Tongue (tissue), 2 donors: ENCODE measurements around the gene EFCAB13. TPM values are rescaled to one million over a fixed set of nuclear protein-coding genes. Genes with fewer than 3 reads are reported as not detected.
"Not testable (repeated sequence)": the region's sequence is repeated elsewhere in the genome, so short reads cannot be mapped to it uniquely, and the experiment has no call there.

Experiments
- DNase-seq: peaks from one replicate; pipeline ENCODE4 v3.0.0-alpha.2; 2015
- total RNA-seq: library from RNA; depleted of rRNA; stranded (reverse); fragments of >200 nt; gene quantifications from one replicate; pipeline ENCODE4 v1.2.3, GENCODE V29; 2014

EFCAB13 gene
- total RNA-seq, 1 donor from 2014 or later: 9.1 TPM

DNA sequence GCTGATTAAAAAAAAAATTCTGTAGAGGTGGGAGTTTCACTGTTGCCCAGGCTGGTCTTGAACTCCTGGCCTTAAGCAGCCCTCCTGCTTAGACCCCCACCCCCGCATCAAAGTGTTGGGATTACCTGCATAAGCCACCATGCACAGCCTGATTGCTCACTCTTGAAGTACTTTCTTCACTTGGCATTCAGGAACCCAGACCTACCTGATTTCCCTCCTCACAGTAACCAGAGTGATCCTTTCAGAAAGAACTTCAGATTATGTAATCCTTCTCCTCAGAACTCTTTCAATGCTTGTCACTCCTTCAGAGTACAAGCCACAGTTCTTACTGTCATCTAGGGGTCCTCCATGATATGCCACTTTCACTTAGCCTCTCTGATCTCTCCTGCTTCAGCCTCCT is 1.4 kb downstream of the EFCAB13 start:
- no peak for DNase-seq

DNA sequence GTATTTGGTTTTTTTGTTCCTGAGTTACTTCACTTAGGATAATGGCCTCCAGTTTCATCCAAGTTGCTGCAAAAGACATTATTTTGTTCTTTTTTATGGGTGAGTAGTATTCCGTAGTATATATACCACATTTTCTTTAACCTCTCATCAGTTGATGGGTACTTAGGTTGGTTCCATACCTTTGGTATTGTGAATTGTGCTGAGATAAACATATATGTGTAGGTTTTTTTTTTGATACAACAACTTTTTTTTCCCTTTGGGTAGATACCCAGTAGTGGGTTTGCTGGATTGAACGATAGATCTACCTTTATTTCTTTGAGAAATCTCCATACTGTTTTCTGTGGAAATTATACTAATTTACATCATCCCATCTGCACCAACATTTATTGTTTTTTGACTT is 6.8 kb downstream of the EFCAB13 start:
- no peak for DNase-seq

DNA sequence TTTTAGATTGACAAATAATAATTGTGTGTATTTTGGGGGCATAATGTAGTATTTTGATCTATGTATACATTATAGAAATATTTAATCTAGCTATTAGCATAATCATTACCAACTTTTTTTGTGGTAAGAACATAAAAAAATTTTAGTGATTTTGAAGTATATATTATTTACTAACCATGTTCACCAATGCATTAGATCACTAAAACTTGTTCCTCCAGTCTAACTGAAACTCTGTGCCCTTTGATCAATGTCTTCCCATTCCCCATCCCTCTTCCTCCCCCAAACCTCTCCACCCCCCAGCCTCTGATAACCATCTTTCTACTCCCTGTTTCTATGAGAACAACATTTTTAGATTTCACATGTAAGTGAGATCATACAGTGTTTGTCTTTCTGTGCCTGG is 8.5 kb downstream of the EFCAB13 start:
- no peak for DNase-seq

DNA sequence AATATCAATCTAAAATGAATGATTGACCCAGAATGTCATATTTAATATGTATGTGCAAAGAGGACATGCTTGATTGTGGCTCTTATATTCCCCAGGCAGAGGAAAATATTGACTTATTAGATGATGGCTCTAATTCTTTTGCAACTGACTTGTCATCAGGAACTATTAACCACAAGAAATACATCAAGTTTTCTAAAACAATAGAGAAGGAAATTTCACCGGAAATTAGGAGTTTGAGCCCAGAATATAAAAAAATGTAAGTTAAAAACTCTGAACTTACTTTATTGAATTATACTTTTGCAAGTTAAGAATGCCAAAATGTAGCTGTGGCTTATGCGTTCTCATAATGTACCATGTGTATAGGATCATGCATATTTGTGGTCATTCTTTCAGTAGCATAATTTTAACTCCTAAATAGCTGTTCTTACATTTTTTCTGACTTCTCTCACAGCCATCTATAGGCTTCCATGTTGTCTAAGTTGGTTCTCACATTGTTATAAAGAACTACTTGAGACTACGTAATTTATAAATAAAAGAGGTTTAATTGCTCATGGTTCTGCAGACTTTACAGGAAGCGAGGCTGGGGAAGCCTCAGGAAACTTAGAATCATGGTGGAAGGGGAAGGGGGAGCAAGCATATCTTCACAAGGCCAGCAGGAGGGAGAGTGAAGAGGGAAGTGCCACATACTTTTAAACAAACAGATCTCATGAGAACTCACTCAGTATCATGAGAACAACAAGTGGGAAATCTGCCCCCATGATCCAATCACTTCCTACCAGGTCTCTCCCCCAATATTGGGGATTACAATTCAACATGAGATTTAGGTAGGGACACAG is 11.6 kb downstream of the EFCAB13 start:
- DNase-seq: no peak

DNA sequence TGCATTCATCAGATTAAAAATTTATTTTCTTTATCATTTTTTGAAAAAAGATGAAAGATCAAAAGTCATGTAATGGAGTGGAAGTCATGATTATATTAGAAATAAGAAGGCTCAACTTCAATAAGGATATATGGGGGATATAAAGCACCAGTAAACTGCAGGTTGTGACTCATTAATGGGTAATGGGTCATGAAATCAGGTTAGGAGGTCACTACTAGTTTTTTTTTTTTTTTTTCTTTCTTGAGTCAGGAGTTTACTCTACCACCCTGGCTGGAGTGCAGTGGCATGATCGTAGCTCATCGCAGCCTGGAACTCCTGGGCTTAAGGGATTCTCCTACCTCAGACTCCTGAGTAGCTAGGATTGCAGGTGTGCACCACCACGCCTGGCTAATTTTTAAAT is 14.3 kb downstream of the EFCAB13 start:
- DNase-seq: no peak

DNA sequence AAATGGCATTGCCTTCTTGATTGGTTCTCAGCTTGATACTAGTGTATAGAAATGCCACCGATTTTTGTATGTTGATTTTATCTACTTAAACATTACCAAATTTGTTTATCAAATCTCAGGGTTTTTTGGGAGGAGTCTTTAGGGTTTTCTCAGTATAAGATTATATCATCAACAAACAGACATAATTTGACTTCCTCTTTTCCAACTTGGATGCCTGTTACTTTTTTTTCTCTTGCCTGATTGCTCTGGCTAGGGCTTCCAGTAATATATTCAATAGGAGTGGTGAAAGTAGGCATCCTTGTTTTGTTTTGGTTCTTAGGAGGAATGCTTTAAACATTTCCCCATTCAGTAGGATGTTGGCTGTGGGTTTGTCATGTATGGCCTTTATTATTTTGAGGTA is 29.1 kb downstream of the EFCAB13 start:
- no peak for DNase-seq

DNA sequence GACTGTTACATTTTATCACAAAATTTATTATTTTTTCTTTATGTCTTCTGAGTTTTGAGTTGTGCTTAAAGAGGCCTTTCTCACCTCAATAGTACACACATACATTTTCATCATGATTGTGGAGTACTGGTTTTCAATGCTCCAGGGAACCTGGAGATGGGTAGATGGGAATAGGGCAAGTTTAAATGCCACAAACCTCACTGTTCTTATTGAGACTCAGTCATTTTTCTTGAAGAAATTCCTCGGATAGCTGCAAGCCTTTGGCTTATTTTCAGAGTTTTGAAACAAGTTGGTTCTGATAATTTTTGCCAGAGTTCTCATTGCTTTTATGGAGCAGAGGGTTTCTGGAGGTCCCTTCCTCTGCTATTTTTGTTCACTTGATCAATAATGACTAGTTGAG is 34.9 kb downstream of the EFCAB13 start:
- no peak for DNase-seq

DNA sequence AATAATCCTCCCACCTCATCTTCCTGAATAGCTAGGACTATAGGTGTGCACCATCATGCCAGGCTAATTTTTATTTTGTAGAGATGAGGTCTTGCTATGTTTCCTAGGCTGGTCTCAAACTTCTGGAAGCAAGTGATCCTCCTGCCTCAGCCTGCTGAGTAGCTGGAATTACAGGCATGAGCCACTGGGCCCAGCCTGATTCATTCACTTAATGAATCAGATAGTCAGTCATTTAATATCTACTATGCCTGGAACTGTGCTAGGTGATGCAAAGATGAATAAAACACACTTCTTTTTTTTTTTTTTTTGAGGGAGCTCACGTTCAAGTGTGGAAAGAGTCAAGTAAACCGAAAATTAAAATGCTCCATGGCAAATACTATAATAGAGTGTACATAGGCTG is 39.4 kb downstream of the EFCAB13 start:
- no peak for DNase-seq

DNA sequence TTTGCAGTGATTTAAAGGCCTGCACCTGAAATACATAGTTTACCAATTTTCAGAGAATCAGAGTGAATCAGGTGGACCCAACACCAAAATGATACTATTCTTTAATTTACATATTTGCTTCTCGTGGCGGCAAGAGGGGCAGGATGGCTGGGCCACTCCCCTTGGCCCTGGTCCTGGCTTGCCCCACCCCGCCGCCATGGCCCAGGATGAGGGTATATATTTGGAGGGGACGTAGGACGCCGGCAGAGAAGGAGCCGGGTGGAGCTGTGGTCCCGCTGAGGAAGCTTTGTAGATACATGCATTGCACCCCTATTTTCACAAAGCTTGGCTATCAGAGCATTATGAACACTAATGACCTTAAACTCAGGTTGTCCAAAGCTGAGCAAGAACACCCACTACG is 43.5 kb downstream of the EFCAB13 start:
- DNase-seq: no peak

DNA sequence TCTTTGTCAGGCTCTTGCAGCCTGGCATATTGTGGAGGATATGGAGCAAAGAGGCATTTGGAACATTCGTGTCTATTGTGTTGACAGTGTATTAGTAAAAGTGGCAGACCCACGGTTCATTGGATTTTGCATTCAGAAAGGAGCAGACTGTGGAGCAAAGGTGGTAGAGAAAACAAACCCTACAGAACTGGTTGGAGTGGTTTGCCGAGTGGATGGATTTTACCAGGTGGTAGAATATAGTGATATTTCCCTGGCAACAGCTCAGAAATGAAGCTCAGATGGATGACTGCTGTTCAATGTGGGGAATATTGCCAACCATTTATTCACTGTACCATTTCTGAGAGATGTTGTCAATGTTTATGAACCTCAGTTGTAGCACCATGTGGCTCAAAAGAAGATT is 44.5 kb downstream of the EFCAB13 start:
- DNase-seq: peak; percentile 77

DNA sequence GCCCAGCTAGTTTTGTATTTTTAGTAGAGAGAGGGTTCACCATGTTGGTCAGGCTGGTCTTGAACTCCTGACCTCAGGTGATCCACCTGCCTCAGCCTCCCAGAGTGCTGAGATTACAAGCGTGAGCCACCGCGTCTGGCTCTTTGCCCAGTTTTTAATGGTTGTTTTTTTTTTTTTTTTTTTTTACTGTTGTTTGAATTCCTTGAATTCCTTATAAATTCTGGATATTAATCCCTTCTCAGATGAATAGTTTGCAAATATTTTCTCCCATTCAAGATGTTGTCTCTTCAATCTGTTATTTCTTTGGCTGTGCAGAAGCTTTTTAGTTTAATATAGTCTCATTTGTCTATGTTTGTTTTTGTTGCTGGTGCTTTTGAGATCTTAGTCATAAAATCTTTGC is 47.1 kb downstream of the EFCAB13 start:
- not testable (repeated sequence) for DNase-seq

DNA sequence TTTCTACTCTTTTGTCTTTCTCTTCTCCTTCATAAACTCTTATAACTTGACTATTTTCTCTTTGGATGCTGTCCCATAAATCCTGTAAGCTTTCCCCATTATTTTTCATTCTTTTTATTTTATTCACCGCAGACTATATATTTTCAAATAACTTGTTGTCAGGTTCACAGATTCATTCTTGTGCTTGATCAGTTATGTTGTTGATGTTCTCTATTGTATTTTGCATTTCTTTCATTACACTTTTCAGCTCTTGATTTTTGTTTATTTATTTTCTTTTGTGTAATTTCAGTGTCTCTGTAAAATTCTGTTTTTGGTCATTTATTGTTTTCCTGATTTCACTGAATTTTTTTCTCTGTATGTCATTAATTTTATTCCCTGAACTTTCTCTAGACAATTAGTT is 49.2 kb downstream of the EFCAB13 start:
- no peak for DNase-seq

DNA sequence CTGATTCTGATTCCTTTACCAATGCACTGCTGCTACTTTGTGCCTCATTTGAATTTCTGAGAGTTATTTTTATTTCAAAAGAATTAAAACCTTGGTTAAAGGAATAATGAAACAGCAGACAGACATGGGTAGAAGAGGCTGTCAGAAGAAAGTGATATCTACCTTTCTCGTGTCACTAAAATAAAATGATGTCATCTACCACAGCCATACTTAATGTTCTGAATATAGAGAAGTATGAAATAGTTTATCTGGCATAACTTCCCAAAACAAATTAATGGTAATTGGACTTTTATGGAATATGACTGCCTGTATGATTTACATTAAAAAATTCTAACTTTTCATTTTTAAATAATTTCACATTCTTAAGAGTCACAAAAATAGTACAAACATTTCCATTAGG is 52.5 kb downstream of the EFCAB13 start:
- no peak for DNase-seq

DNA sequence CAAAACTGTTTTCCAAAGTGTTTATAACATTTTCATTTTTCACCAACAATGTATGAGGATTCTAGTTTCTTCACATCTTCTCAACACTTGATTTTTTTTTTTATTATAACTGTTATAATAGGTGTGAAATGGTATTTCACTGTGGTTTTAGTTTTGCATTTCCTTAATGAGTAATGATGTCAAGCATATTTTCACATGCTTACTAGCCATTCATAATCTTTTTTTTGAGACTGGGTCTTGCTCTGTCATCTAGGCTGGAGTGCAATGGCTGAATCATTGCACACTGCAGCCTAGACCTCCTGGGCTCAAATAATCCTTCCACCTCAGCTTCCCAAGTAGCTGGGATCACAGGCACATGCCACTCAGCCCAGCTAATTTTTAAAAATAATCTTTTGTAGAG is 65.1 kb downstream of the EFCAB13 start:
- no peak for DNase-seq

DNA sequence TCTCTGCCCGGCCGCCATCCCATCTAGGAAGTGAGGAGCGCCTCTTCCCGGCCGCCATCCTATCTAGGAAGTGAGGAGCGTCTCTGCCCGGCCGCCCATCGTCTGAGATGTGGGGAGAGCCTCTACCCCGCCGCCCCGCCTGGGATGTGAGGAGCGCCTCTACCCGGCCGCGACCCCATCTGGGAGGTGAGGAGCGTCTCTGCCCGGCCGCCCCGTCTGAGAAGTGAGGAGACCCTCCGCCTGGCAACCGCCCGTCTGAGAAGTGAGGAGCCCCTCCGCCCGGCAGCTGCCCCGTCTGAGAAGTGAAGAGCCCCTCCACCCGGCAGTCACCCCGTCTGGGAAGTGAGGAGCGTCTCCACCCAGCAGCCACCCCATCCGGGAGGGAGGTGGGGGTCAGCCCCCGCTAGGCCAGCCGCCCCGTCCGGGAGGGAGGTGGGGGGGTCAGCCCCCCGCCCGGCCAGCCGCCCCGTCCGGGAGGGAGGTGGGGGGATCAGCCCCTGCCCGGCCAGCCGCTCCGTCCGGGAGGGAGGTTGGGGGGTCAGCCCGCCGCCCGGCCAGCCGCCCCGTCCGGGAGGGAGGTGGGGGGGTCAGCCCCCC is 73.9 kb downstream of the EFCAB13 start:
- DNase-seq: not testable (repeated sequence)

DNA sequence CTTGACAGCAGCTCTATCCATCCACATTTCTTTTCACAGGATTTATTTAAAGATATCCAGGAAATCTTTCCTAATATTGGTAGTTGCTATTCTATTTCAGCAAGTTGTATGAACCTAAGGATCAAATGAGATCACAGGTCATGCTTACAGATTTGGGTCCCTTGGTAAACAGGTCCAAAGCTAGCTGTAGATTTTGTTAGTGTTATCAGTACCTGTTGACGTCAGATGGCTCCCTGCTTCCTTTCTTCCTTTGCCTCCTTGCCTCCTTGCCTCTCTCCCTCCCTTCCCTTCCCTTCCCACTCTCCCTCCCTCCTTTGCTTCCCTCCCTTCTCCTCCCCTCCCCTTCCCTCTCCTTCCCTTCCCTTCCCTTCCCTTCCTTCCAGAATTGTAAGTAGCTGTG is 76.6 kb downstream of the EFCAB13 start:
- DNase-seq: no peak

DNA sequence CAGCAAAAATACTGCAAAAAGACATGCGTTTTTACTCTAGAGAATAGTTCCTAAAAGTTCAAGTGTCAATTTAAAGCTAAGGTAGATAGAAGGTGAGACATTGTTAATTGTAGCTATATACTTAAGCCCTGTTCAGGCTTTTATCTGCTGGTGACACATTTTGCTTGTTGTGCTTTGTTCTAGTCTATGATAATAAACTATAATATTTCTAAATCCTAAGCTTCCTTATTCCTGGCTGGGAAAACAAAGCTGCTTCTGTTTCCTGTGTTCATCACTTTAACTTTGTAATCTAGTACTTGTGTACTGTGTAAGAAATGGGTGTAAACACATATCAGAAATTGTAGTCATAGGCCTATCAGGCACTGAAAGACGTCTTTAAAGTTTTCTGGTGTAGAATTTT is 77.3 kb downstream of the EFCAB13 start:
- no peak for DNase-seq

DNA sequence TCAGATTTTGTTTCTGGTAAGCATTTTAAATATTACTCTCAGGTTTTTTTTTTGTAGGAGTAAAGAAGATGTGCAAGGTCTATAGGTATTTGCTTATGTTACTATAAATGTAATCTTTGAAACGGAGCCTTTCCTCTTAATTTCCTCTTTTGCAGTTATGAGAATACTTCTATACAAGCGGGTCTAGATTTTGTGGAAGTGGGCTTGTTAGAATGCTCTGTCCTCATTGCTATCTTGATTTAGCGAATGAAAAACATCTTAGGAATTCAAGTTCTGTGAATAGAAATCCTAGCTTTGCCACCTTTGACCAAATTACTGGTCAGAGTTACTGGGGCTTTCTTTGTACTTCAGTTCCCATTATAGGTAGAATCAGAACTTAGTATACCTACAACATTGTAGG is 80.3 kb downstream of the EFCAB13 start:
- DNase-seq: no peak

DNA sequence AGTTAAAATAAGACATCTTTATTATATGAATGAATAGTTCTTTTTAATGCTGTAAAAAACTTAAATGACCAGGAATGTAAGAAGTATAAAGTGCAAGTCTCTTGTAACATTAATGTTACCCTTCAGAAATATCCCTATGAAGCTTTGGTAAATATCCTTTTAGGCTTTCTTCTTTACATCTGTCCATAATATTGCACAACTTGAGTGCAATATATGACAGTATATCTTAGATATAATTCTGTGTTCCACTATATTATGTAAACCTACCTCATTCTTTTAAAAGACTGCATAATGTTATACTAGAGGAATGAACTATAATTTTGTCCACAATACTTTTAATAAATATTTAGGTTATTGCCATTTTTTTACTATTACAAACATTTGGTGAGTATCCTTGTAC is 81.1 kb downstream of the EFCAB13 start:
- DNase-seq: no peak

DNA sequence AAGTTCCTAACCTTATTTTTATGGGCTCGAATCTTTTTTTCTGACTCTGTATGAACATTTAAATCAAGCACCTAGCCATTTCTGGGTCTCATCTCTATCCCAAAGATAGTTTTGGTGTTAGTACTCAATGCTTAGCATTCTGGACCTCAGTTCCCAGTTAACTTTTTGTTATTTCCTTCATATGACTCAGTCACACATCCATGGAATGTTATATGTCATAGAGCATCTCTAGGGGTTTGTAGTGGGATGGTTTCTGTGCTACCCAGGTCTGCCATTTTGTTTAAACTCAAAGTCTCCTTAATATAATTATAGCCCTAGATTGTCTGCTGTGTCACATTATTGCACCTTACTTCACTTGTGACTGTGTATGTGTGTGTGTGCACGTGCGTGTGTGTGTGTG is 90.1 kb downstream of the EFCAB13 start:
- no peak for DNase-seq

DNA sequence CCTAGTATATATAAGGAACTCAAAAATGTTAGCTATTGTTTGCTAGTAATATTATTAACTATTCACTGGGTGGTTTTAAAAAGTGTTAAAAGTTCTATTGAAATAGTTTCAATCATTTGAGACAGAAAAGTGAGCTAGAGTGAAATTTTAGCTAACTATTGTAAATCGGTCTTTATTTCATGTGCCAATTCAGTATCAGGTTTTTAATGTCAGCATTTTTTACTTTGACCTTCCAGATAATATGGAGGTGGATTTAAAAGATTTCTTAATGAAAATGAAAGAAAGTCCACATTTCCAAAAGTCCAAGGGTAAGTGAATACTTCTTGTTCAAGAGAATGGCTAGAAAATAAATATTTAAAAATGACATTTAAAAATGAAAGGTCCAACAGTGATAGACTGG is 90.9 kb downstream of the EFCAB13 start:
- DNase-seq: no peak

DNA sequence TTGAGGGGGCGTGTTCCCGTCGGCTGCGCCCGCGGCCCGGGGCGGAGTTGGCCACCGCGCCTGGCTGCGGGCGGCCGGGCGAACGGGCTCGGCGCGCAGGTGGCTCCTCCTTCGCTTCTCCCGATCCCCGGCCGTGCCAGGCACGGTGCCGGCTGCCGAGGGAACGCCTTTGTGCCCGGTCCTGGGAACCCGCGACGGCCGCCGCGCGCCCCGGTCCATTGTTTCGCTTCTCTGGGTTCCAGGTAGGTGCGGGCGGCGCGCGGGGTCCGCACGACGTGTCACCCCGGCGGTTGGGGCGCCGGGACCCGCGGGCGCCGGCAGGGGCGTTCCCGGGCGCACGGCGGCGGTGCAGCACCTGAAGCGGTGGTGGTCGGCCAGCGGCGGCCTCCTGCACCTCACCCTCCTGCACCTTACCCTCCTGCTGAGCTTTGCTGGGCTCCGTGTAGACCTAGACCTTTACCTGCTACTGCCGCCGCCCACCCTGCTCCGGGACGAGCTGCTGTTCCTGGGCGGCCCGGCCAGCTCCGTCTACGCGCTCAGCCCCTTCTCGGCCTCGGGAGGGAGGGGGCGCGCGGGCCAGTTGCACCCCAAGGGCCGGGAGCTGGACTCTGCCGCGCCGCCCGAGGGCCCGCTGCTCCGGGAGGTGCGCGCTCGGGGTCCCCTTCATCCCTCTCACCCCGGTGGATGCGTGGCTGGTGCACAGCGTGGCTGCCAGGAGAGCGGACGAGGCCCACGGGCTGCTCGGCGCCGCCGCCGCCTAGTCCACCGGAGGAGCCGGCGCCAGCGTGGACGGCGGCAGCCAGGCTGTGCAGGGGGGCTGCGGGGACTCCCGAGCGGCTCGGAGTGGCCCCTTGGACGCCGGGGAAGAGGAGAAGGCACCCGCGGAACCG is 99.9 kb downstream of the EFCAB13 start:
- peak; percentile 10 for DNase-seq

DNA sequence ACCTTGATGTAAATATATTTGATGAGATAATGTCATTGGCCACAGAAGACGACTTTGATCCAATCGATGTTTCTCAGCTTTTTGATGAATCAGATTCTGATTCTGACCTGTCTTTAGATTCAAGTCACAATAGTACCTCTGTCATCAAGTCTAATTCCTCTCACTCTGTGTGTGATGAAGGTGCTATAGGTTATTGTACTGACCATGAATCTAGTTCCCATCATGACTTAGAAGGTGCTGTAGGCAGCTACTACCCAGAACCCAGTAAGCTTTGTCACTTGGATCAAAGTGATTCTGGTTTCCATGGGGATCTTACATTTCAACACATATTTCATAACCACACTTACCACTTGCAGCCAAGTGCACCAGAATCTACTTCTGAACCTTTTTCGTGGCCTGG is 101.5 kb downstream of the EFCAB13 start:
- not testable (repeated sequence) for DNase-seq
